NCI-H2171 (cell line): ENCODE data around the gene SEC14L1.

ENCODE experiments used
- DNase-seq: peaks from one replicate; lab custom pipeline; 2025; lab: John Stamatoyannopoulos, UW

Gene SEC14L1

GRCh38 chr17:77163001-77163400 is 22.2 kb downstream of the SEC14L1 start:
- DNase-seq: no peak

DNA sequence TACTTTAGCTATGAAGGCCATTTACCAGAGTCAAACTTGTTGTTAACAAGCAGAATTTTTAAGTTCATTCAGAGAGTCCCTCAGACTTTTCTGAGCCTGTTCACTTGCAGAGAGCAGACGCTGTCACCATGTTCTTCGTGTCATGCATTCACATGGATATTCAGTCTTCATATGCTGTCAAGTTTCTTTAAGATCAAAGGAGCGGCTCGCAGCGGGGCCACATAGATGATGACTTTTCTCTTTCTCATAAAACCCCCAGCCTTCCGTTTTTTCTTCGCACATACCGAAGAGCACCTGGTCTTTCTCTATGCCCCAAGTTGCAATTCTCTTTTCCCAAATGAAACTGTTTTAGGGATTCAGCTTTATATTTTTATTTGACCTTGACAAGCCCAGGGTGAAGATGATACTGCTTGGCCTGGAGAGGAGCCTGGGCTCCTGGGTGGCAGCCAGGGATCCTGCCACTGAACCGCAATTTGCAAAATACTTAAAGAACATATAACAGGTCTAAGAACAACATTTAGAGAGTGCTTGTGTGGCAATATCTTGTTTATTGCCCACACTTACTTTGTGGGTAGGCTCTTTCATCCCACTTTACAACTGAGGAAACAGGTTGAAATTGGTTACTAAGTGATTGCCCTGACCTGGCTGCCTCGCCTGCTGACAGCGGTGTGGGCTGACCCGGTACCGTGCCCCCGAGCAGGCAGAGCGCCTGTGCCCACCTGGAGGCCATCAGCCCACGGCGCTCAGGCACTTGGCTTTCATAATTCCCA is 22.9 kb downstream of the SEC14L1 start:
- DNase-seq: no peak

DNA sequence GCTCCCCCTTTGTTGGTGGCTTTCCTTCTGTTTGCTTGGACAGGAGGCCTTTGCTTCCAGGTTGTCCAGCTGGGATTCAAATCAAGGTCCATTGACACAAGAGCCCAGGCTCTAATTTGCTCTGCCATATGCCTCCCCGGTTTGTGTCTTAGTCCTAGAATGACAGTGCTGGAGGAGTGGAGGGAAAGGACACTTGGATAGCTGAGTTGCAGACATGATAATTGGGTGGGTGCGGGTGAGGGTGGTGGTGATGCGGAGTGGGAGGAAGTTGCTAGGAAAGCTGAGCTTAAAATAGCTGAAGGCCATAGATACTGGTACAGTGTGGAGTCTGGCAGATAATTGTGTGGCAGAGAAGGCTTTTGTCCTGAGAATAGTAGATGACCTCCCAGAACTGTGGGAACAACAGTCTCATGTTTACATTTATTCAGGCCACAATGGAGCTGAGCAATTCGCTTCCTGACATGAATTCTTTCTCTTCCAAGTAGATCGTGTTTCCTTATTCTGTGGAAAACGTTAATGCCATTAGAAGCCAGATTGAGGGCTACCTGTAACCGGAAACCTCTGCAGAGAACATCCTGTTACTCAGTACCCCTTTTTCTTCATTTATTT is 23.8 kb downstream of the SEC14L1 start:
- DNase-seq: no peak

DNA sequence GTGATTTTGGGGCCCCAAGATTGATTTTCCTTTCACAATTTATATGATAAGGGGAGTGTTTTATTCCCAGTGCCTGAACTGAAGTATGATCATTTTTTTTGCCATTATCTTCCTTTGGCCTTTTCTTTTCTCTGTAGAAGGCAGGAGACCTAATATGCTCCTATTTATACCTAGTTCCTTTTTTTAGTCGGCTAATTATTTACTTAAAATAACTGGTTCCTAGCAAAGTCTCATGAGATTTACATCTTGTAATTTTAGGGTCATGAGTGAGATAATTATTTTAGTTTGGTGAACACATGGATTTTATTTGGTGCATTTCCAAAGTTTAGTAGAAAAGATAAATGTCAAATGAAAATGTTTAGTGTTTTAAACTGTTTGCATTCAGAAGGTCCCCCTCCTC is 24.8 kb downstream of the SEC14L1 start:
- no peak for DNase-seq

- no peak for DNase-seq
Measured at GRCh38 chr17:77167472-77168306, 26.9 kb downstream of the SEC14L1 start.

GRCh38 chr17:77173104-77173503 is 32.3 kb downstream of the SEC14L1 start:
- no peak for DNase-seq

DNA sequence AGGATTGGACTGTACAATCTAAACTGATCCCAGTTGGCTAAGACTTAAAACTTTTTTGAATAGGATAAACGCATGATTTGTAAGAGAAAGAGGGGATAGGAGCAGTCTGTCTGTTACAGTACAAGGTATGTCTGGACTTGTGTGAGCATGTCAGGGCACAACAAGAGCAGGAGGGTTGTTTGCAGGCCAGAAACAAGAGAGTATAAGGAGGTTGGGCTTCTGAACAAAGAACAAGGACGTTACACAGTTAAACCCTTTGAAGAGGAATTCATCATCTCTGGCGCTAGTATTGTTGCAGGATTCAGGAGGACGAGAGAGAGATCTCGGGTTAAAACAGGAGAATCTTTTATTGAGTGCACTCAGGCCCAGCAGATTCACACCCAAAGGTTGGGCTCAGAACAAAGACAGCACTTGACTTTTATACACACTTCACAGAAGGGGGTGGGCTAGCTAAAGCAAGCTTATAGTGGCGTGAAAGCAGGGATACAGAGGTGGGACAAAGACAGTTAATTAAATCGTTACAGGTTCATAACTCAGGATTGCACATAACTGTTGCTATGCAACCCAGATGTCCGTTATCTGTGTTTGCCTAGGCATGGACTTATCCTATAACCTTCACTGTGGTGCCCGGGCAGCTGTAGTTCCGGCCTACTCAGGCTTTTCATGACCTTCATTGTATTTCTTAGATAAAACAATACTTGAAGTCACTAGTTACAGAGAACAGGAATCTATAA is 34.3 kb downstream of the SEC14L1 start:
- DNase-seq: no peak

DNA sequence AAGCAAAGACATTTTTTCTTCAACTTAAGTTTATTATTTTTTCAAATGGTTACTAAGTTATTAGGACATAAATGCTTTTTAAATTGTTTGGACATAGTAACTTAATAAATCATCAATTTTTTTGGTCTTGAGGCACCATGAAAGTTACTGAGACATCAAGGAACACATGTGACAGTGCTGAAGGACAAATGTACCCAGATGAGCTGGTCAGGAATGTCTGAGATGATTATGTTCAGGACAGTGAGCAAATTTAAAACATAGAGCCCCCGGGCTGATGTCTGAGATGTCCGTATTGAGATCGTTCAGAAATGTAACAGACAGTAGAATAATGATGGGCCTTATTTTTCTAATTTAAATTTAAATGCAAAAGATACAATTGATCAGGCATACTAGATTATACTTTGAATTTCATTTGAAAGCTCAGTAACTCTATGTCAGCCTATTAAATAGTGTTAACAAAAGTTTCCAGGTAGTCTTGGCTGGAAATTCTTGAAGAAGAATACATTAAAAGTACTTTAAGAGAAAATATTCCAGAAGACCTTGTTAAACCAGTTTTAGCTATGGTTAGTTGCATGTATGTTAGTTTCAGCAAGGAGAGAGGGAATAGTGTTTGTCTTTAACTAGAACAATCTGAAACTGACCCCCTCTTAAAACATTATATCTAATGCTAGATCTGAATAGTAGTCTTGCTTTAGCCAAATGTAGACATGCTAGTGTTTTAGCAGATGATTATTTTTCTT is 36.4 kb downstream of the SEC14L1 start:
- DNase-seq: no peak

GRCh38 chr17:77178050-77178449 is 37.3 kb downstream of the SEC14L1 start:
- no peak for DNase-seq

DNA sequence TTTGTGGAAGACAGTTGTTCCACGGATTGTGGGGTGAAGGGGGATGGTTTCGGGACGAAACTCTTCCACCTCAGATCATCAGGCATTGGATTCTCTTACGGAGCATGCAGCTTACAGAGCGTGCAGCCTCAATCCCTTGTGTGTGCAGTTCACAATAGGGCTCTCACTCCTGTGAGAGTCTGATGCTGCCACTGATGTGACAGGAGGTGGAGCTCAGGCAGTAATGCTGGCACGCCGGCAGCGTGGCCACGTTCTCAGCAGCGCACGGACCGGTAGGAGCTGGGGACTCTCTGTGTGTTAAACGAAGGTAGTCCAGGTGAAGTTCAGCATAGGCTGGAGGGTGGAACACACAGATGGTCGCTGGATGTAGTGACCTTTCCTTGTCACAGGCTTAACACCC is 37.8 kb downstream of the SEC14L1 start:
- DNase-seq: no peak

DNA sequence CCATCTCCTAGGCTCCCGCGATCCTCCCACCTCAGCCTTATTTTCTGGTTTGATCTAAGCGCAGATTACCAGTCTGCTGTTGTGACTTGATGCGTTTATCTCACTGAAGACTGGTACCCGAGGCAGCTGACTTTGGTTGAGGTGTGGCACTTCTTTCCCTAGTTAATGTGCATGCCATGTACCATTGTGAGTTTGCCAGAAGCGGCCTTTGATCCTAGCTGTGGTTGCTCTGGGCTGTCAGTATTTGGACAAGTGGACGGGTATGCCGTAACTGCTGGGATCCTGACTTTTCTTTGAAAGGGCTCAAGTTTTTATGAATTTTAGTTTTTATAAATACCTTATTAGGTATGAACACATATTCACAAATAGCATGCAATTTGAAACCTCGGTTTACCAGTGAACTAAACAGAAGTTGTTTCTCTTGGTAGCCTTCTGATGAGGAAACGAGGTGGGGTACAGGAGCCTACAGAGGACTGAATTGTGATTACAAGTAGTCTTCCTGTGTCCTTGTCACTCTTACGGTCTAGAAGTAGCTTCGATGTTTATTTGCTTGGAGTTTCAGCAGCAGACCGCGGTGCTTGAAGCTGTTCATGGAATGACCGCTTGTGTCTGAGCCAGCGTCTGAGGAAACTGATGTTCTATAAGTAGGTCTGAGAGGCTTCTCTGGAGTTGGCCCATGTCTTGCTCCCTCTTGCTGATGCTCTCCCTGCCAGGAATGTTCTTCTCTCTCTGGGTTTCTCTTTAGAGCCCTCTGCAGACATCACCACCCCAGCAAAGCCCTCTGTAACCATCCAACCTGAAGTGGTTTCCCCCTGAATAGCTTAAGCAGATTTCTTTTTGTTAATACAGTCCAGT is 40.0 kb downstream of the SEC14L1 start:
- no peak for DNase-seq

GRCh38 chr17:77182205-77183172 is 41.7 kb downstream of the SEC14L1 start:
- no peak for DNase-seq

DNA sequence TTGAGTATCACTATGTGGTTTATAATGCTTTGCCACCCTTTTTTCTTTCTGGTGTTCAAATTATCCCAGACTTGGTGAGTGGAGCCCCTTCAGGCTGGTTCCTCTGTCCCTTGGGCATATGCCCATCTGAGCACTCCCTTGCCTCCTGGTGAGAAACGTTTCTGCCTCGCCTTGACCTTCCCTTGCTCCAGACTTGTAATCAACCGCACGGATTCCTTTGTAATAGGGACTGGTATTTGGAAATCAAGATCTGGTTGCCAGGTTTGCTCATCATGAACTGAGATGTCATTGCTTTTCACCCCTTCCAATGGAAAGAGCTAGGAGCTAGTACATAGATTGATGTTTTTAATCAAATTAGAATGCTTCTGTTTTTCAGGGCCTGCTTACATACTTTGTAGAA is 43.7 kb downstream of the SEC14L1 start:
- no peak for DNase-seq

GRCh38 chr17:77185137-77185536 is 44.4 kb downstream of the SEC14L1 start:
- no peak for DNase-seq

DNA sequence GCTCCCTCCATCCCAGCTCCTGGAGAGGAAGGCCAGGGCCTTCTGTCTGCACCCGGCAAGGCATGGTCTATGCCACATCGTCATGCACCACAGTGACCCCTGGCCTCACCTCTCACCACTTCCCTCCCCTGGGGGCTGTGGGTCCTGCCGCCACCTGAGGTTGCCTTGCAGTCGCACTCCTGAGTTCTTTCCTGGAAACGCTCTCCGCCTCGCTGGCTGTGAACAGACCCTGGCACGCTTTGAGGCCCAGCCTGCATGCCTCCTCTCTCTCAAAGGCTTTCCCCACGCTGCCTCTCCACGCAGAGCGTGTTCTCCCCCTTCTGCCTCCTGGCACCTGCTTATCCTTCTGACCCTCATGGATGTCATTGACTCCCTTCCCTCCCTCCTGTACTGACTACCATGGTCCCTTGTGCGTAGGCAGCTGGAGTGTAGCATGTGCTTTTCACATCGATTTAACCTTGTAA is 45.4 kb downstream of the SEC14L1 start:
- no peak for DNase-seq

- no peak for DNase-seq
Measured at GRCh38 chr17:77188084-77189066, 47.6 kb downstream of the SEC14L1 start.

DNA sequence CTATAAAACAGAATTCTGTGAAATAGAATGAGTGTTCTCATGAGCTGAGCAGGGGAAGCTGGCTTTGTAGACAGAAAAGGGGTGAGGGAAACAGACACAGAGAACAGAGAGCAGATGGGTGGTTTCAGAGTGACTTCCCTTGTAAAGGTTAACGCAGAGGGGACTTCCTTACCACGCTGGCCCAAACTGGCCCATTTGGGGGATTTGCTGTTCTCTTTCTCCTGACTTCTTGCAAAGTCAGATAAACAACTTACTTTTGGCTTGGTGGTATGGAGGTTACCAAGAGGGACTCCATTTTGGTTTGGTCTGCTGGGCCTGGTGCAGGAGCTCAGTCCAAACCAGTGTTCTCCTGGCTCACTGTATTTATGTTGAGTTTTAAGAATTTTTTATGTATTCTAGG is 48.4 kb downstream of the SEC14L1 start:
- no peak for DNase-seq

- DNase-seq: no peak
Measured at GRCh38 chr17:77190576-77190975, 49.8 kb downstream of the SEC14L1 start.
